Glutamatergic neuron (in vitro differentiated cells): ENCODE measurements around the gene LPIN1. TPM values are rescaled to one million over a fixed set of nuclear protein-coding genes. Genes with fewer than 3 reads are reported as not detected.

Experiments used
- DNase-seq: peaks from one replicate; pipeline ENCODE4 v3.0.0; 2022
- H3K27ac Mint-ChIP-seq: one replicate; pipeline ENCODE4 v1.8.0; 2020; ENCODE audit warnings: mild to moderate bottlenecking, mixed read lengths, inconsistent platforms; ENCODE audit not compliant: unreplicated experiment
- H3K27me3 Mint-ChIP-seq: one replicate; pipeline ENCODE4 v1.8.0; 2020; ENCODE audit warnings: mild to moderate bottlenecking, moderate library complexity, mixed read lengths, inconsistent platforms; ENCODE audit not compliant: unreplicated experiment
- H3K36me3 Mint-ChIP-seq: one replicate; pipeline ENCODE4 v1.8.0; 2020; ENCODE audit warnings: mild to moderate bottlenecking, mixed read lengths, inconsistent platforms; ENCODE audit not compliant: unreplicated experiment
- H3K4me1 Mint-ChIP-seq: one replicate; pipeline ENCODE4 v1.8.0; 2020; ENCODE audit warnings: mild to moderate bottlenecking, low read depth, mixed read lengths, inconsistent platforms; ENCODE audit not compliant: unreplicated experiment
- H3K4me3 Mint-ChIP-seq: one replicate; pipeline ENCODE4 v1.8.0; 2020; ENCODE audit warnings: mild to moderate bottlenecking, mixed read lengths, inconsistent platforms; ENCODE audit not compliant: unreplicated experiment
- H3K9me3 Mint-ChIP-seq: one replicate; pipeline ENCODE4 v1.8.0; 2020; ENCODE audit warnings: mild to moderate bottlenecking, moderate library complexity, mixed read lengths, inconsistent platforms; ENCODE audit not compliant: unreplicated experiment
- total RNA-seq: library from RNA; stranded (reverse); fragmentation: NEBNext Ultra II Directional; extraction: Animal tissue kit (Norgen Biotek cat#: 25700); gene quantifications from one replicate; pipeline ENCODE4 v1.2.1, GENCODE V29; 2021; ENCODE audit not compliant: unreplicated experiment
- TF ChIP-seq, protein P1 (sequence below): fragments of 200-600 bp; sonication (generic); IDR thresholded peaks from one replicate; pipeline ENCODE4 v1.5.0; 2021; ENCODE audit not compliant: partially characterized antibody, unreplicated experiment

The LPIN1 gene
- total RNA-seq, 1 donor from 2014 or later: 142 TPM

DNA sequence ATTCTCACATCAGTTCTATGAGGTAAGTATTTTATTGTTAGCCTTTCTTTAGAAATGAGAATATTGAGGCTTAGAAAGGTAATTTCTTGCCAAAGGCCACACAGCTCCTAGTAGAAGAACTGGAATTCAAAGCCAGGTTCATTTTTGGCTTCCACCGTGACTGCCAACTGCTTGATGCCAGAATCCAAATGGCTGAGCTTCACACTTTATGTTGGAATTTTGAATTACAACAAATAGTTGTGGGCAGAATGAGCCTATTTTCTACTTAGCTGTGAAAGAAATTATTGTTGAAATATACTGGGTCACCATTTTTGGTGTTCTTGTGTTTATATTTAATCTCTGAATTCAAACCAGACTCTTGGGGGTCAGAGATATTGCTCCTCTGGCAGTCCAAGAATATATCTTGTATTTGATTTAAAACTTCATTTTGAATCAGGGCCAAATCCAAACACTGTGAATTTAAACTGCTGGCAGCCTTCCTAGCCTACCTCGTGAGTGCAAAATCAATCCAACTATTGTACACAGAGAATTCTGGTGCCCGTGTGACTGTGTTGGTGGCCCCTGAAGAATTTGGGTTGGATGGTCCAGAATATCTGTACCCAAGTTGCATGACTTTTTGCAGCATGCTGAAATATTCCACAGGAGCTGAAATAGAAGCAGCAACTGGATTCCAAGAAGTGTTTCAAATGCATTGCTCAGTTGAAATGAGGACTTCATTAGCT is 35.6 kb upstream of the LPIN1 start:
- no peaks in the 10 kb centered on the region for H3K4me1 Mint-ChIP-seq
- H3K4me3 Mint-ChIP-seq: no peak overlapping the region
- no peak for DNase-seq
- peaks cover 7% of the 10 kb centered on the region for H3K9me3 Mint-ChIP-seq
- peaks cover 7% of the 10 kb centered on the region for H3K27me3 Mint-ChIP-seq
- TF ChIP-seq, protein P1, sequence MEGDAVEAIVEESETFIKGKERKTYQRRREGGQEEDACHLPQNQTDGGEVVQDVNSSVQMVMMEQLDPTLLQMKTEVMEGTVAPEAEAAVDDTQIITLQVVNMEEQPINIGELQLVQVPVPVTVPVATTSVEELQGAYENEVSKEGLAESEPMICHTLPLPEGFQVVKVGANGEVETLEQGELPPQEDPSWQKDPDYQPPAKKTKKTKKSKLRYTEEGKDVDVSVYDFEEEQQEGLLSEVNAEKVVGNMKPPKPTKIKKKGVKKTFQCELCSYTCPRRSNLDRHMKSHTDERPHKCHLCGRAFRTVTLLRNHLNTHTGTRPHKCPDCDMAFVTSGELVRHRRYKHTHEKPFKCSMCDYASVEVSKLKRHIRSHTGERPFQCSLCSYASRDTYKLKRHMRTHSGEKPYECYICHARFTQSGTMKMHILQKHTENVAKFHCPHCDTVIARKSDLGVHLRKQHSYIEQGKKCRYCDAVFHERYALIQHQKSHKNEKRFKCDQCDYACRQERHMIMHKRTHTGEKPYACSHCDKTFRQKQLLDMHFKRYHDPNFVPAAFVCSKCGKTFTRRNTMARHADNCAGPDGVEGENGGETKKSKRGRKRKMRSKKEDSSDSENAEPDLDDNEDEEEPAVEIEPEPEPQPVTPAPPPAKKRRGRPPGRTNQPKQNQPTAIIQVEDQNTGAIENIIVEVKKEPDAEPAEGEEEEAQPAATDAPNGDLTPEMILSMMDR: no peak
- H3K27ac Mint-ChIP-seq: no peak overlapping the region
- peaks cover 13% of the 10 kb centered on the region for H3K36me3 Mint-ChIP-seq

DNA sequence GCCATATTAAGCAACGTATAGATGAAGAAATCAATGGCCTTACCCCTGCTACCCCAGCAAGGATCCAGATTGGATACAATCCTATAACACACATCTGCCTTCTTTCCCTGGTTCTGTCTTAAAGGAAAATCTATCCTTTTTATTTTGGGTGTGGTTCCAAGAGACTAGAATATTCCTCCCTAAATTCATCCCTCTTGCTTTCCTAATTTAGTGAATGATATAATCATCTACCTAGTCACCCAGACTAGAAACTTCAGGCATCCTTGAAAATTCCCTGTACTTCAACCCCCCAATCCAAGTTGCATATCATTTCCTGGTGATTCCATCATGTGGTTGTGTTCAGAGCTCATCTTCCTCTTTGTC is 35.1 kb upstream of the LPIN1 start:
- H3K4me3 Mint-ChIP-seq: no peak overlapping the region
- TF ChIP-seq, protein P1: no peak
- H3K9me3 Mint-ChIP-seq: peaks cover 7% of the 10 kb centered on the region
- H3K27ac Mint-ChIP-seq: no peak overlapping the region
- H3K4me1 Mint-ChIP-seq: no peaks in the 10 kb centered on the region
- peaks cover 8% of the 10 kb centered on the region for H3K36me3 Mint-ChIP-seq
- no peak for DNase-seq
- peaks cover 7% of the 10 kb centered on the region for H3K27me3 Mint-ChIP-seq

- H3K4me1 Mint-ChIP-seq: no peaks in the 10 kb centered on the region
- peaks cover 7% of the 10 kb centered on the region for H3K36me3 Mint-ChIP-seq
- H3K9me3 Mint-ChIP-seq: peaks cover 7% of the 10 kb centered on the region
- no peak for DNase-seq
- TF ChIP-seq, protein P1: no peak
- H3K4me3 Mint-ChIP-seq: no peak overlapping the region
- no peak overlapping the region for H3K27ac Mint-ChIP-seq
- peaks cover 7% of the 10 kb centered on the region for H3K27me3 Mint-ChIP-seq
These were observed 34.7 kb upstream of the LPIN1 start for GRCh38 chr2:11711751-11712150.

DNA sequence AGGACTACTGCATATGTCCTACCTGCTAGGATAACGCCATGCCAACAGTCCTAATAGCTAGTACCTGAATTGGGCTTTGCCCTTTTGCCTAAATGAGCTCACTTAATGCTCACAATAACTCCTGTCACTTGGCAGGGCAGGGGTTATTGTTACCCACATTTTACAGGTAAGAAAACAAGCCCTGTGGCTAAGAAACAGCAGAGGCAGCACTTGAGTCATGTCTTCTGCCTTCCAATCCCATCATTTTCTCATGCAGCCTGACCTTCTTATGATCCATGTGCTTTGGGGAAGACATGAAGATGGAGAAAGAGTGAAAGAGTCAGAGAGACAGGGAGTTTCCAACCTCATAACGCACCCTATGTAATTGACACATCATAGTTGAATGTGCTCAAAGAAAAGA is 33.6 kb upstream of the LPIN1 start:
- Mint-ChIP-seq H3K4me3 (no peak overlapping the region), H3K36me3 (no peaks in the 10 kb centered on the region), H3K27me3 (peaks cover 7% of the 10 kb centered on the region), H3K9me3 (peaks cover 3% of the 10 kb centered on the region), H3K4me1 (no peaks in the 10 kb centered on the region), H3K27ac (no peak overlapping the region)
- TF ChIP-seq, protein P1: no peak
- DNase-seq: no peak

DNA sequence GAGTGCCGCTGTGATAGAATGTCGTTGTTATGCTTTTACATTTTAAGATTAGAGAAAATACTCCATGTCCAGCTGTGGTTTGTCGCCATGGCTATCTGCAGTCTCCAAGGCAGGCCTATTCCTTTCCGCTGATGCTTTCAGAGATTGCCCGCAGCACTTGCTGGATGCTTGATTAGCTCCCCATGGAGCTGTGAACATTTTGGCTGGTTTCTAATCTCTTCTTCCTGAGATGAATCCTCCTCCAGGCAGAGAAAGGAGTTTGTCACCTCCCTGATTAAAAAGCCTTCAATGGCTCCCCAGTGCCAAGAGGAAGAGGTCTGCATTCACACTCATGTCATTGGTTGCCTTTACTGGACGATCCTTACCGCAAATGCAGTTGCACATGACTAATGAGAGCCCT is 32.6 kb upstream of the LPIN1 start:
- no peak for DNase-seq
- Mint-ChIP-seq H3K27ac (no peak overlapping the region), H3K4me1 (no peaks in the 10 kb centered on the region), H3K9me3 (peaks cover 3% of the 10 kb centered on the region), H3K36me3 (no peaks in the 10 kb centered on the region), H3K27me3 (peaks cover 5% of the 10 kb centered on the region), H3K4me3 (no peak overlapping the region)
- TF ChIP-seq, protein P1: no peak
